Kidney epithelial cell (primary cell): Measurements from ENCODE around the gene IGFBP7. TPM values are rescaled to one million over a fixed set of nuclear protein-coding genes. Genes with fewer than 3 reads are reported as not detected.

ENCODE experiments used
- DNase-seq: peaks from one replicate; pipeline ENCODE4 v3.0.0-alpha.2; 2010; ENCODE audit warnings: low read depth
- H3K27me3 ChIP-seq: 2 replicates; pipeline ENCODE4 v1.6.0; 2011; ENCODE audit warnings: low read length; ENCODE audit not compliant: control insufficient read depth, insufficient read depth
- H3K36me3 ChIP-seq: 2 replicates; pipeline ENCODE4 v1.5.1; 2011; ENCODE audit warnings: low read length; ENCODE audit not compliant: control insufficient read depth, insufficient read depth
- H3K4me3 ChIP-seq: 2 replicates; pipeline ENCODE4 v1.5.1; 2011; ENCODE audit warnings: low read depth, mild to moderate bottlenecking, control low read depth, low read length
- total RNA-seq: library from RNA; depleted of rRNA; stranded (reverse); fragments of >200 nt; gene quantifications from 2 replicates; pipeline ENCODE4 v1.2.3, GENCODE V29; 2015
- TF ChIP-seq, protein P1 (sequence below): IDR thresholded peaks from 2 replicates; pipeline ENCODE4 v1.5.1; 2011; ENCODE audit warnings: mild to moderate bottlenecking, moderate library complexity, low read length, control low read depth, inconsistent platforms; ENCODE audit not compliant: insufficient read depth, poor library complexity, severe bottlenecking

The IGFBP7 gene
- total RNA-seq, 1 donor from 2014 or later, result 1,134 TPM

DNA sequence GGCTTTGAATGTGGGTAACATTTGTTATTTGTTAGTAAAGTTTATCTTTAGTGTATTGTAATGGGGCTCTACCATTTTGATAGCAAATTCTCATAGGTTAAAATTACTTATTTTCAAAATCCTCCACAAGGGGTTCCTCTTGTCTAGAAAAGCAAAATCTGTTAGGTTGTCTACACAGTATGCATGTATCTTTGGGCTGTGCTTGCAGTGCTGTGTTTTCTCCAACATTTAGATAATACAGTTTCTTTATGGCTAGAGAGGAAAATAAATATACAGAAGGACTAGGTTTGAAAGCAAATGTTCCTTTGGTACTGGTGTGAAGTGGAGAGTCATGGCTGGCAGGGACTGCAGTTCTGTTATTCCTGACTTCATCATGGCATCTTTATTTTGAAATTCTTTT is 91.2 kb downstream of the IGFBP7 start:
- DNase-seq, result no peak
- H3K36me3 ChIP-seq, result peaks cover 1% of the 10 kb centered on the region
- no peak overlapping the region for H3K4me3 ChIP-seq
- TF ChIP-seq, protein P1, sequence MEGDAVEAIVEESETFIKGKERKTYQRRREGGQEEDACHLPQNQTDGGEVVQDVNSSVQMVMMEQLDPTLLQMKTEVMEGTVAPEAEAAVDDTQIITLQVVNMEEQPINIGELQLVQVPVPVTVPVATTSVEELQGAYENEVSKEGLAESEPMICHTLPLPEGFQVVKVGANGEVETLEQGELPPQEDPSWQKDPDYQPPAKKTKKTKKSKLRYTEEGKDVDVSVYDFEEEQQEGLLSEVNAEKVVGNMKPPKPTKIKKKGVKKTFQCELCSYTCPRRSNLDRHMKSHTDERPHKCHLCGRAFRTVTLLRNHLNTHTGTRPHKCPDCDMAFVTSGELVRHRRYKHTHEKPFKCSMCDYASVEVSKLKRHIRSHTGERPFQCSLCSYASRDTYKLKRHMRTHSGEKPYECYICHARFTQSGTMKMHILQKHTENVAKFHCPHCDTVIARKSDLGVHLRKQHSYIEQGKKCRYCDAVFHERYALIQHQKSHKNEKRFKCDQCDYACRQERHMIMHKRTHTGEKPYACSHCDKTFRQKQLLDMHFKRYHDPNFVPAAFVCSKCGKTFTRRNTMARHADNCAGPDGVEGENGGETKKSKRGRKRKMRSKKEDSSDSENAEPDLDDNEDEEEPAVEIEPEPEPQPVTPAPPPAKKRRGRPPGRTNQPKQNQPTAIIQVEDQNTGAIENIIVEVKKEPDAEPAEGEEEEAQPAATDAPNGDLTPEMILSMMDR, result no peak
- H3K27me3 ChIP-seq, result no peaks in the 10 kb centered on the region

DNA sequence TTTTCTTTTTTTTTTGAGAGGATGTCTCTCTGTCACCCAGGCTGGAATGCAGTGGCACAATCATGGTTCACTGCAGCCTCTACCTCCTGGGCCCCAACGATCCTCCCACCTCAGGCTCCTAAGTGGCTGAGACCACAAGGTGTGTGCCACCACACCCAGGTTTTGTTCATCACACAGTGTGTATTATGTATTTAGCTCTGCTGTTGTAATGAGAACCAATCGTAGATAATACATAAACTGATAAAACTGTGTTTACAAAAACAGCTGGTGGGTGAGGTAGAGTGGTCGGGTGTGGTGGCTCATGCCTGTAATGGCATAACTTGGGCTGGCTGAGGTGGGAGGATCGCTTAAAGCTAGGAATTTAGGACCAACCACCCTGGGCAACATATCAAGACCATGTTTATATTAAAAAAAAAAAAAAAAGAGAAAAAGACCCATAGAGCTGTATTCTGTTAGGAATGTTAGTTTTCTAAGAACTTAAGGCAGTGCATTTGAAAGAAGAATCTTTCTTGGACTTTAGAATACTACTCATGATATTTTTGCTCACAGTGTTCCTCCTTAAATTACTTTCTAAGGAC is 96.6 kb downstream of the IGFBP7 start:
- Histone ChIP-seq H3K36me3 (no peaks in the 10 kb centered on the region), H3K4me3 (no peak overlapping the region), H3K27me3 (no peaks in the 10 kb centered on the region)
- TF ChIP-seq, protein P1, result no peak
- DNase-seq, result no peak

DNA sequence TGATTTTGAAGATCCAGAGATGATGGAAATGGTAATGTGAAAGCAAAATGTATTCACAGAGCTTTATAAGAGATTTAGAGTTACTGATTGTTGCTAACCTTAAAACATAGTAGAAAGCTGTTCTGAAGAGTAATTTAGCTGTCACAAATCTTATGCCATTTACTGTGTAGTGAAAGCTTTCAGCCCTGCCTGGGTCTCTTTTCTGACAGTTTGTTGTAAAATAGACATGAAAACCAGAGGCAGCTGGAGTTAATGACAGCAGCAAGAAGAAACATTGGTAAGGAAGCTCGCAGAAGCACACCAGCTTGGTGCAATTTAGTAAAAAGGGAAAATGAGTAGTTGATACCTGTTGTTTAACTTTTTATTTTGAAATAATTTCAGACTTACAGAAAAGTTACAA is 110.4 kb downstream of the IGFBP7 start:
- H3K27me3 ChIP-seq, result no peaks in the 10 kb centered on the region
- H3K36me3 ChIP-seq, result peaks cover 1% of the 10 kb centered on the region
- TF ChIP-seq, protein P1, result no peak
- no peak for DNase-seq
- H3K4me3 ChIP-seq, result no peak overlapping the region

DNA sequence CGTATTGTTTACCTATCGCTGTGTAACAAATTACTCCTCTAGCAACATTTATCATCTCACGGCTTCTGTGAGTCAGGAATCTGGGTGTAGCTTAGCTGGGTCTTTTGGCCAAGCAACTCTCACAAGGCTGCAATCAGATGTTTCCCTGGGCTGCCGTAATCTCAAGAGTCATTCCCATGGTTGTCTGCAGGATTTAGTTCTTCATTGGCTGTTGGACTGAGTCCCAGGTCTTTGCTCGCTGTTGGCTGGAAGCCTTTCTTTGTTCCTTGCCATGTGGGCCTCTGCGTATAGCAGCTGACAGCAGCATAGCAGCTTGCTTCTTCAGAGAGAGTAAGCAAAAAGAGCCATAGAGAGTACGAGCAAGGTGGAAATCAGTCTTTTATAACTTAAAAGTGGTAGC is 114.7 kb downstream of the IGFBP7 start:
- TF ChIP-seq, protein P1, result no peak
- H3K36me3 ChIP-seq, result no peaks in the 10 kb centered on the region
- no peak for DNase-seq
- no peak overlapping the region for H3K4me3 ChIP-seq
- H3K27me3 ChIP-seq, result no peaks in the 10 kb centered on the region

DNA sequence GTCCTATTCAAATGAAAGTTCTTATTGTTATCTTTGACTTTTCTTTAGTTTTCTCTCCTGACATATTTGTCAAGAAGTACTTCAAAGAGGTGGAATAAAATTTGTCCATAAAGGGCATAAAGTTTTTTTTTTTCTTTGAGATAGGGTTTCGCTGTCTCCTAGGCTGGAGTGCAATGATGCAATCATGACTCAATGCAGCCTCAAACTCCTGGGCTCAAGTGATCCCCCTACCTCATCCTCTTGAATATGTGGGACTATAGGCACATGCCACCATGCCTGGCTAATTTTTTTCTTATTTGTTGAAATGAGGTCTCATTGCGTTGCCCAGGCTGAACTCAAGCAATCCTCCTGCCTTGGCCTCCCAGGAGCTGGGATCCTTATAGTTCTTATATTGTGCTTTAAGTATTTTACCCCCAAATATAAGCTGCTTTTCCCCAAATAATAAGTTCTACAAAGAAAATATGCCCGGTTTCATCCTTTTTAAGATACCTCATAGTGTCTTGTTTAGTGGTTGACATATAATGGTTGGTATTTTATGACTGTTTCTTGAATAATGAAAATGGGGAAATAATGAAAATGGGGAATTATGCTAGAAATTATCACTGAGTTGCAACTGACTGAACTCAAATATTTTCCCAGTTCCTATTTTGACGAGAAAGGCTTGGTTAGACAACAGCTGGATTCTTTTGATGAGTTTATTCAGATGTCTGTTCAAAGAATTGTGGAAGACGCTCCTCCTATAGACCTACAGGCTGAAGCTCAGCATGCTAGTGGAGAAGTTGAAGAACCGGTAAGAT is 119.9 kb downstream of the IGFBP7 start:
- H3K4me3 ChIP-seq, result no peak overlapping the region
- H3K36me3 ChIP-seq, result no peaks in the 10 kb centered on the region
- TF ChIP-seq, protein P1, result no peak
- DNase-seq, result no peak
- no peaks in the 10 kb centered on the region for H3K27me3 ChIP-seq
